Measurements from ENCODE around the gene LRPPRC. TPM values are rescaled to one million over a fixed set of nuclear protein-coding genes. Genes with fewer than 3 reads are reported as not detected.

LRPPRC gene
- polyA plus RNA-seq, 1 experiment, result 24.9 TPM

DNA sequence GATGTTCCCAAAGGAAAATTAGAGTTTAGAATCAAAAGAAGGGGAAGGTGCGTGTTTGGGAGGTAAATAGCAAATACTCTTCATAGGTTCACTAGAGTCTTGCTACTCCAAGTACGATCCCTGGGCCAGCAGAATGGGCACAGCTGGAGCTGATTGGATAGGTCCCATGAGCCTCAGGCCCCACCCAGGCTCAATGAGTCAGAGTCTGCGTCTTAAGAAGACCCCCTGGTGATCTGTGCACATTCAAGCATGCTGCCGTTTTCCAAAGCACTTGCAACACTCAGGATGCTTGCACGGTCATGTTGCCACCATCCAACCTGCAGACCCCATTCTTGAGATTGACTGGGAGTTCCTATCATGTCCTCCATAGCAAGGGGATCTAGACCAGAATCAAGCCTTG lies 116.5 kb downstream of the LRPPRC start:
- Histone ChIP-seq H3K4me3 (ENCODE audit: low read depth, low read length) (no peak overlapping the region), H3K27me3 (ENCODE audit: control insufficient read depth, insufficient read depth, low read length) (peaks cover 2% of the 10 kb centered on the region; the same call in 1 of the 2 replicates), H3K36me3 (ENCODE audit: control insufficient read depth, insufficient read depth, low read length) (no peaks in the 10 kb centered on the region)
- ChIA-PET CTCF (no interaction called here), POLR2A (no interaction called here)
- no peak for TF ChIP-seq CTCF (IDR thresholded peaks at IDR 0.05; ENCODE audit: insufficient read depth, low read depth, low read length)
- no peak for DNase-seq (ENCODE audit: low read depth)

DNA sequence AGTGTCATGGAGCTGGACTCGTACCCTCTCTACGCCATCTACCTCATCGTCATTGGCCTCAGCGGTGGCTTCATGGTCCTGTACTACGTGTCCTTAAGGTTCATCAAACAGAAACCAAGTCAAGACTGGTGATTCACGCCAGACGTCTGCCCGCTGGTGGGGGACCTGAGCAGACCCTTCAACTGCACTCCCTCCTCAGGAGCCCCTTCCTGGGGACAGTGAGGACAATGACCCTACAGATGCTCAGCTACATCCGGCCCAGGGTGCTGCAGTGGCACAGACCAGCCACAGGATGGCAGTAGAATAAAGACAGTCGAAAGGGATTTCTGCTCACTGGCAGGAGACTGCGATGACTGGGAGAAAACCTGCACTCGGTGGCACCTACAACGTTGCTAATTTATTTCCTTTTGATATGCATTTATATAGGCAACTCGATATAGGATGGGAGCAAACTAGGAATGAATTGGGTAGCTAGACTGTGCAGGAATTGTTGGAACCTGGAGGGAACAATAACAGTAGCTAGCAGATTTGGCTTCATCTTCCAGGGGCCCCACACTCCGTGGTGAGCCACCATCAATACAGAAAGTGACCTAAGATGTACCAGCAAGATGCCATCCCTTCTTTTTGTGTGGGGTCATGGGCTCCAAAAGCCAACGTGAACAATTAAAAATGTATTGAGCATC lies 117.9 kb downstream of the LRPPRC start:
- peak; percentile 3 for DNase-seq (ENCODE audit: low read depth)
- ChIA-PET POLR2A (no interaction called here), CTCF (interaction anchor here (0.7 to 1.5 kb wide), 18 partner anchors 10 to 512 kb away, joined by 3 to 8 read pairs (median 4); no protein-coding TSS in a partner anchor)
- peak; percentile 96 for TF ChIP-seq CTCF (IDR thresholded peaks at IDR 0.05; ENCODE audit: insufficient read depth, low read depth, low read length)
- Histone ChIP-seq H3K27me3 (ENCODE audit: control insufficient read depth, insufficient read depth, low read length) (peaks cover 4% of the 10 kb centered on the region), H3K36me3 (ENCODE audit: control insufficient read depth, insufficient read depth, low read length) (no peaks in the 10 kb centered on the region), H3K4me3 (ENCODE audit: low read depth, low read length) (no peak overlapping the region)

GRCh38 chr2:43874776-43875451 lies 120.9 kb downstream of the LRPPRC start:
- DNase-seq (ENCODE audit: low read depth), result no peak
- Histone ChIP-seq H3K4me3 (ENCODE audit: low read depth, low read length) (no peak overlapping the region), H3K36me3 (ENCODE audit: control insufficient read depth, insufficient read depth, low read length) (no peaks in the 10 kb centered on the region), H3K27me3 (ENCODE audit: control insufficient read depth, insufficient read depth, low read length) (peaks cover 13% of the 10 kb centered on the region)
- ChIA-PET CTCF (interaction anchor here (0.7 kb wide), 1 partner anchor 264 kb away, joined by 3 read pairs; no protein-coding TSS in a partner anchor), POLR2A (no interaction called here)
- no peak for TF ChIP-seq CTCF (IDR thresholded peaks at IDR 0.05; ENCODE audit: insufficient read depth, low read depth, low read length)

DNA sequence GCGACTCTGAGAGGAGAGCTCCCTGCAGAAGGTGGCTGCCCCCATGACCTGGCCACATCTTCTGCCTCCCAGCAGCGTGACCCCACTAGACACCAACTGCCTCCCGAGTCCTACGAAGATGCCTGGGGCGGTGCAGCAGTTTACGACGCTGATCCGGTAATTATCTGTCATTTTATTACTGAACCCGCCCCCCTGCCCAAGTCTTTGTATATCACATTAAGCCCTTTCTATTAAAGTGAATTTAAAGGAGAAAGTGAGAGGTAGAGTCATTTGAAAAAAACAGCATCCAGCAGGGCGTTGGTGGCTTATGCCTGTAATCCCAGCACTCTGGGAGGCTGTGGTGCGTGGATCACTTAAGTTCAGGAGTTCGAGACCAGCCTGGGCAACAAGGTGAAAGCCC lies 123.6 kb downstream of the LRPPRC start:
- POLR2A ChIA-PET, result no interaction called here
- Histone ChIP-seq H3K27me3 (ENCODE audit: control insufficient read depth, insufficient read depth, low read length) (peaks cover 13% of the 10 kb centered on the region), H3K36me3 (ENCODE audit: control insufficient read depth, insufficient read depth, low read length) (no peaks in the 10 kb centered on the region), H3K4me3 (ENCODE audit: low read depth, low read length) (no peak overlapping the region)
- no peak for TF ChIP-seq CTCF (IDR thresholded peaks at IDR 0.05; ENCODE audit: insufficient read depth, low read depth, low read length)
- no peak for DNase-seq (ENCODE audit: low read depth)
- CTCF ChIA-PET, result interaction anchor here (0.7 kb wide), 1 partner anchor 267 kb away, joined by 3 read pairs; no protein-coding TSS in a partner anchor

- POLR2A ChIA-PET, result no interaction called here
- CTCF ChIA-PET, result no interaction called here
- H3K4me3 ChIP-seq (ENCODE audit: low read depth, low read length), result no peak overlapping the region
- peaks cover 6% of the 10 kb centered on the region for H3K27me3 ChIP-seq (ENCODE audit: control insufficient read depth, insufficient read depth, low read length)
- no peak for TF ChIP-seq CTCF (IDR thresholded peaks at IDR 0.05; ENCODE audit: insufficient read depth, low read depth, low read length)
- DNase-seq (ENCODE audit: low read depth), result no peak
- H3K36me3 ChIP-seq (ENCODE audit: control insufficient read depth, insufficient read depth, low read length), result no peaks in the 10 kb centered on the region
Measured at GRCh38 chr2:43855292-43855691, 140.5 kb downstream of the LRPPRC start.
